ENCODE results near the gene PARD3.
"Not testable (repeated sequence)": the region's sequence is repeated elsewhere in the genome, so short reads cannot be mapped to it uniquely, and the experiment has no call there.

The PARD3 gene

DNA sequence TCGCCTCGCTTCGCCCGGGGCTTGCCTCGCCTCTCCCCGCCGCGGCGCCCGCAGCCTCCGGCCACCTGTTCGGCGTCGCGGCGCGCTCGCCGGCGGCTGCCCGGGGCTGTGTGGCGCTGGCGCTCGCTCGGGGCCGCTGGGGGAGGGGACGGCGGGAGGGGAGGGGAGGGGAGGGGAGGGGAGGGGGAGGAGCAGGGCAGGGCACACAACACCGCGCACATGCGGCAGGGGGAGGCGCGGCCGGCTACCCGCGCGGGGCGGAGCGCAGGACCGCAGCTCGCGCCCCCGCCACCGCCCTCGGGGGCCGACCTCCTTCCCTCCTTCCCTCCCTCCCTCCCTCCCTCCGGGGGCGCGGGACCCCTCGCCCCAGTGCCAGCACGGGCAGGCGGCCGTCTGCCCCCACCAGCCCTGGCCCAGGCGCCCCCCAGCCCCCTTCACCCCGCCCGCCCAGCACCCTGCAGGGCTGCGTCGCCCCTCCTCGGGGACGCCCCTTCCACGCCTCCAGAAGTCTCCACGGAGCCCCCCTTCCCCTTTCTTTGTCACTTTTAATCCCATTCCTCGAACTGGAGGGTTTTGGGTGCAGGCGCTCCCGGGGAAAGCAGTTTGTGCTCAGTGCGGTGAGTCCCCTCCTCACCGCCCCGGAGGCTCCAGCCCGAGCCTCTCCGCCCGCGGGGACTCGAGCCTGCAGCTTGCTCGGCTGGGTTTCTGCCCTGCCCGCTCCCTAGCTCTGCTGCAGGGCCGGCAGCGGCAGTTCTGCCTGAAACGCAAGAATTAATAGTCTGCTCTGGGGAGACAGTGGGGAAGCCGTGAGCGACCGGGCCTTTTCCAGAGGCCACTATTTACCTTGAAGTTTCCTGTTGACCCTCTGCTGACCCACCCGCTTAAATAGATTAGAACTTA lies at the start of gene PARD3:
PARD3 (minus strand) TSS at position 112 of the 900 bp plus-strand sequence. CDS start 301 bp downstream, outside the sequence.
- DNase-seq (ENCODE audit: low read depth), result no peak

DNA sequence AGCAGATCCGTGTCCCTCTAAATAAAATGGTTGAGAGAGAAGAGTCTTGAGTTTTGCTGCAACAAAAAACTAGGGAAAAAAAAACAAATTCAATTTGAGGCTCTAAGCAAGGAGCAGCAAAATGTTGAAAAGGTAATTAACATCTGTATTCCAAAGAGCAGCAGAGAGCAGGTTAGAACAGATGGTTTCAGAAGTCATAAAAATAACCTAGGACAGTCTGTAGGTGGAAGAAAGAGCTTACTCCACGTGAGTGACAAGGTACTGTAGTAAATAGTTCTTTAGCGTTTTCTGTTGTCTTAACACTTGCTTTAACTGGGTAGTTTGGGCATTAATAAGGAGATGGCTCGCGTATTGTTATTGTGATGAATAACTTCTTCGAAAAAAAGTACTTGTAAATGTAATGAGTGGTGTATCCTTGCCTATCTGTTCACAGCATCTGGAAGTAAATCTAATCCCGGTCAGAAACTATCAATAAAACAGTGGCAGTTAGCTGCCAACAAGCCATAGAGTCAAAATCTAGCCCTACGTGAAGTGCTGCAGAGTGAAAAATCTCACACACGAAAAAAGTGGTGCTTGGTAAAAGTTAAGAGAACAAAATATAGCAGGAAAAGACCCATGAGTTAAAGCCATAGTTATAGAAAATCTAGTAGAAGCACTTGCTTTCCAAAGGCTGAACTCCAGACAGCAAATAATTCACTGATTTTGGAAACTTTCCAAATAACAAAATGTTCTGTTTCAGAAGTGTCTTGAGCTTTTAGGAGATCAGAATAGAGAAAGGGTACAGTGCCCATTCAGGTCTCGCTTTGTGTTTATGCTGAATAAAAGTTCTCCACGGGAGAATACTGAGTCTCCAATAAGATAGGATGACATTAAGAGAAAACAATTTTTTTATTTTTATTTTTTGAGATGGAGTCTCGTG lies 49.3 kb upstream of the PARD3 start:
- no peak for DNase-seq (ENCODE audit: low read depth)

GRCh38 chr10:34862892-34863291 lies 47.8 kb upstream of the PARD3 start:
- DNase-seq (ENCODE audit: low read depth), result no peak

GRCh38 chr10:34861293-34862021 lies 46.4 kb upstream of the PARD3 start:
- no peak for DNase-seq (ENCODE audit: low read depth)

GRCh38 chr10:34859170-34859569 lies 44.1 kb upstream of the PARD3 start:
- DNase-seq (ENCODE audit: low read depth), result no peak

DNA sequence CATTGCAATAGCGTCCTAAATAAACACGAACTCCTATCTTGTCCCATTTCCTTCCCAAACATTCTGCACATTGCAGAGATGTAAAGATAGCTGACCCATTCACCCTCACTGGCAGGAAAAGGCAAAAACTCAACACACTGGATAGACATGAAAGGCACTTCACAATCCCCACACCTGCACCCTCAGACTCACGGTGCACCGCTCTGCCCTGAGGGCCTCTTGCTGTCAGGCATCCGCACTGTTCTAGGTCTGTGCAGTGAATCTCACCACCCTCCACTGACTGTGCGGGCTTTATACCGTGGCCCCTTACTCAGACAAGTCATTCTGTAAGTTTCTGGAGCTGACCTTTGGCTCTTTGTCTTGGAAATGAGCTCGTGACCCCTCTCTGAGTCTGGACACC lies 42.9 kb upstream of the PARD3 start:
- no peak for DNase-seq (ENCODE audit: low read depth)

DNA sequence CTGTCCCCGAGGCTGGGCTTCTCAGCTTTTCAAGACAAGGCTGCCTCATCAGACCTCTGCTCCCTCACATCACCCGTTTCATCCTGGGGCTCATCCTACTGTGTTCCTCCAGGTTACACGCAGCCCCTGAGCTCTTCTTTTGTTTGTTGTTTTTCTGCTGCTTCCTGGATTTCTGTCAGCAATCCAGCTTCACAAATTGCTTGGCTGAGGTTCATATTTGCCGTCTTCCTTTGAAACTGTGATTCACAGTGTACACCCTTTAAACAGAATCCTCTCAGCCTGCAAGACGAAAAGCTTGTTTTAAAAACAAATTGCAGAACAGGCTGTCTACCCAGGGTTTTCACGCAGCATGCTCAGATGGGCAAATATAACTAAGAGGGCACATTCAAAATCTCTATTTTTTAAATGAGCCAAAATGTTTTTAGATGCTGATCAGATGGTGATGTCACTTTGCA lies 39.1 kb upstream of the PARD3 start:
- DNase-seq (ENCODE audit: low read depth), result no peak

DNA sequence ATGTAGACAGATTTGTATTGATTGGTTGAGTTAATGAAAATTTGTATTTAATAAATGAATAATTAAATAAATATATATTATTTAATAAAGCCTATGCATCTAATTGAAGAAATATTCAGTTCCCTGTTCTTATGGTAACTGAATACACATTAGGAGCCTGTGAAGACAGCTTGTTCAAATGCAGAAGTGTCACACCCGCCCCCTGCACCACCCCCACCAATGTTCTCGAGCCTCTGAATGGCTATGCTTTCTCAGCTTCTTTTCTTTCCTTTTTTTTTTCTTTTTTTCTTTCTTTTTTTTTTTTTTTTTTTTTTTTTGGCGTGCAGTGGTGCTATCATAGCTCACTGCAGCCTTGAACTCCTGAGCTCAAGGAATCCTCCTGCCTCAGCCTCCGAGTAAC lies 38.3 kb upstream of the PARD3 start:
- no peak for DNase-seq (ENCODE audit: low read depth)

DNA sequence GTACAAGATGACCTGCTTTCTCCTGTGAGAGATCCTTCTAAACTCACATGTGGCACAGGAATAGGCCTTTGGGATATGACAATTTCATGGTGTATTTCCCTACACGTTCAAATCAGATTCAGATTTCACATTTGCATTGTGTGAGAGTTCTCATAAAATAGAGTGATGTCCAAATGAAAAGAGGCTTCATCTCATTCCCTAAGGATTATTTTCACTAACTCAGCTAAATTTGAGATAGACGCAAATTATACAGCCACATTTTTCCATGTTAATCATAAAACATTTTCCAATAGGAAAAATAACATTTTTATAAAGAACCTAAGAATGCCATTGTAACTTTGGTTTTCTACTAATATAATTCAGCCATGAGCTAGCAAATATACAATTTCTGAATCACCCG lies 35.5 kb upstream of the PARD3 start:
- no peak for DNase-seq (ENCODE audit: low read depth)

DNA sequence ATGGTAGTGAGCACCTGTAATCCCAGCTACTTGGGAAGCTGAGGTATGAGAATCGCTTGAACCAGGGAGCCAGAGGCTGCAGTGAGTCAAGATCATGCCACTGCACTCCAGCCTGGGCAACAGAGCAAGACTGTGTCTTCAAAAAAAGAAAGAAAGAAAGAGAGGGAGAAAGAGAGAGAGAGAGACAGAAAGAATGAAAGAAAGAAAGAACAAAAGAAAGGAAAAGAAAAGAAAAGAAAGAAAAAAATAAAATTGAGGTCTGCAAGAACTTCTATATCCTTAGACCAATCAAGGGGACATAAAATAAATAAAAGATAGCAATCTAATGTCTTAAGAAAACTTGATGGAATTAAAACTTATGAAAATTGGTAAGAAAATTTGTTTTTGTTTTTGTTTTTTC lies 34.9 kb upstream of the PARD3 start:
- no peak for DNase-seq (ENCODE audit: low read depth)

GRCh38 chr10:34845070-34845469 lies 30.0 kb upstream of the PARD3 start:
- DNase-seq (ENCODE audit: low read depth), result no peak

GRCh38 chr10:34844448-34844847 lies 29.4 kb upstream of the PARD3 start:
- DNase-seq (ENCODE audit: low read depth), result no peak

- DNase-seq (ENCODE audit: low read depth), result not testable (repeated sequence)
Measured at GRCh38 chr10:34843470-34843869, 28.4 kb upstream of the PARD3 start.

- no peak for DNase-seq (ENCODE audit: low read depth)
Measured at GRCh38 chr10:34838366-34838900, 23.3 kb upstream of the PARD3 start.

GRCh38 chr10:34835908-34836508 lies 20.9 kb upstream of the PARD3 start:
- DNase-seq (ENCODE audit: low read depth), result no peak

DNA sequence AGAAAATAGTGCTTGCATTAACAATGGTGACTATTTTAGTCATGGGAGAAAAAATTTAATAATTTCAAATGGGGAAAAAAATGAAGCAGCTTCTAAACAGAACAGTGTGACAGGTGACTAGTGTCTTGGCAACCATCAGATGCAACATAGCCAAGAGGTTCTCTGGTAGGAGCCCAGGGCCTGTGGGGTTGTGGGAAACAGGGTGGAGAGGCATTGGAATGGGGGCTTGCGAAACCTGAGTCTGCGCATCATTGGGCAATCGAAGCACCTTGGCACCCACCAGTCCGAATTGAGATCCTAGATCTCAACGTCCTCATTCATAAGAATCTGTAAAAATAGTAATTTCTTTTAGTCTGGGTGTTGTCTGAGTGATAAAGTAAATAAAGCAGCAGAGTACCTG lies 19.2 kb upstream of the PARD3 start:
- DNase-seq (ENCODE audit: low read depth), result no peak

DNA sequence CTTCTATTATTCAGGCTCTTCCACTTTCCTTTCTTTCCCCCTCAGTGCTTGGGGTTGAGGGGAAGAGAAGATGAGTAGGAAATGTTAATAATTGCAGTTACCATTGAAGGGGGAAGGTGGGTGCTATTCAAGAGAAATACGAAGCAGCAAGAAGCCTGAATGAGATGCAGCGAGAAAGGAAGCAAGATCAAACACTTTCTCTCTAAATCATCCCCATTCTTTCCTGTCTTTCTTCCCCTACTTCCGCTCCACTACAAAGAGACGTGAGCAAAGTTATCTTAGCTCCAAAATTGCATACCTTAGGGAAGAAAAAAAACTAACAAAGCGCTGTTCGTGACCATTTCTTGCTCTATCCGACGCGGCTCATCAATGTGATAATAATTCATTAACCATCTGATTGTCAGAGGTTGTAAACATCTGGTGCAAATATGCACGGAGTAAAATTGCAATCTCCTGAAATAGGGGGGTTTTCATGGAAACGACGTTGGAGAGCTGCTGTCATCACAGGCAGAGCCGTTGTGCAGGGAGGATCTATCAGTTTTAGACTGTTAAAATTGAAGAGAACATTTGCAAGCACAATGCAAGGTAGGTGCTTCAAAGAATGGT lies 15.2 kb upstream of the PARD3 start:
- no peak for DNase-seq (ENCODE audit: low read depth)

- DNase-seq (ENCODE audit: low read depth), result no peak
Measured at GRCh38 chr10:34826857-34827766, 12.0 kb upstream of the PARD3 start.

DNA sequence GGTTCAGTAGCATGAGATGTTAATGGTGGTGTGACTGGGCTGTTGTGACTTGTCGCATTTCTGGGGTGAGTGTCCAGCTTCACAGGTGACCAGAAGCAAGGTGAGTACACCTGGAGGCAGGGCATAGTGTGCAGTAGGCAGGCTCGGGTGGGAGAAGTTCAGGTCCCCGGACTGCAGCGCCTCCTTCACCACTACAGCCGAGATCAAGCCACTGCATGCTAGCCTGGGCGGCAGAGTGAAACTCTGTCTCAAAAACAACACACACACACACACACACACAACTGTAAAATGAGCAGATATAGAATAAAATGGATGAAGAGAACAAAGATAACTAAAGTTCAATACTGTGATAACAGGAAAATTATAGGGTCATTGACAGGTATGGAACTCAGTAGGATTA lies 11.1 kb upstream of the PARD3 start:
- no peak for DNase-seq (ENCODE audit: low read depth)

DNA sequence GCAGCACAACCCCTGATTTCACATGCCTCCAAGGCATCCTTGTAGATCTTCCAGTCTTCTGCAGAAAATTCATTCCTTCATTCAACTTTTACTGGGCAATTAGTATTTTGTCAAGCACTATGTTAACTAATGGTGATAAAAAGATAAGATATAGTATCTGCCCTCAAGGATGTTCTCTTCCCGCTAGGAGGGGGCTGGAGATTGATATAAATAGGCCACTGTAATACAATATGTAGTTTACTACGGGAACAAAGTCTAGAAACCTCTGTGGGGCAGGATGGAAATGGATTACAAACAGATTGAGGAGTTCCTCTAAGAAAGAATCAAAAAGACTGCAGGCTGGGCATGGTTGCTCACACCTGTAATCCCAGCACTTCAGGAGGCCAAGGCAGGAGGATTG lies 10.3 kb upstream of the PARD3 start:
- no peak for DNase-seq (ENCODE audit: low read depth)
